ENCODE data around the gene ZNRF1. TPM values are rescaled to one million over a fixed set of nuclear protein-coding genes. Genes with fewer than 3 reads are reported as not detected.

ZNRF1 gene
- total RNA-seq, 2 experiments from 2014 or later = 11.0 to 13.7 TPM

GRCh38 chr16:75068085-75069031, 69.5 kb downstream of the ZNRF1 start:
- ChIA-PET CTCF (interaction anchor here (1.2 kb wide), 2 partner anchors 43 to 83 kb away, joined by 3 to 4 read pairs; partner anchors contain the start of gene WDR59), POLR2A (interaction anchor here (0.7 kb wide), 1 partner anchor 70 kb away, joined by 3 read pairs; the partner anchor contains the start of gene ZNRF1)
- no peaks in the 10 kb centered on the region for H3K36me3 Mint-ChIP-seq (ENCODE audit: low read depth)
- DNase-seq = no peak
- TF ChIP-seq, protein P1, sequence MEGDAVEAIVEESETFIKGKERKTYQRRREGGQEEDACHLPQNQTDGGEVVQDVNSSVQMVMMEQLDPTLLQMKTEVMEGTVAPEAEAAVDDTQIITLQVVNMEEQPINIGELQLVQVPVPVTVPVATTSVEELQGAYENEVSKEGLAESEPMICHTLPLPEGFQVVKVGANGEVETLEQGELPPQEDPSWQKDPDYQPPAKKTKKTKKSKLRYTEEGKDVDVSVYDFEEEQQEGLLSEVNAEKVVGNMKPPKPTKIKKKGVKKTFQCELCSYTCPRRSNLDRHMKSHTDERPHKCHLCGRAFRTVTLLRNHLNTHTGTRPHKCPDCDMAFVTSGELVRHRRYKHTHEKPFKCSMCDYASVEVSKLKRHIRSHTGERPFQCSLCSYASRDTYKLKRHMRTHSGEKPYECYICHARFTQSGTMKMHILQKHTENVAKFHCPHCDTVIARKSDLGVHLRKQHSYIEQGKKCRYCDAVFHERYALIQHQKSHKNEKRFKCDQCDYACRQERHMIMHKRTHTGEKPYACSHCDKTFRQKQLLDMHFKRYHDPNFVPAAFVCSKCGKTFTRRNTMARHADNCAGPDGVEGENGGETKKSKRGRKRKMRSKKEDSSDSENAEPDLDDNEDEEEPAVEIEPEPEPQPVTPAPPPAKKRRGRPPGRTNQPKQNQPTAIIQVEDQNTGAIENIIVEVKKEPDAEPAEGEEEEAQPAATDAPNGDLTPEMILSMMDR (IDR thresholded peaks at IDR 0.05) = no peak
- ATAC-seq = no peak
- intact Hi-C loops (cut with micrococcal nuclease) = no loop called here
- peaks cover 20% of the 10 kb centered on the region for H3K4me1 Mint-ChIP-seq (ENCODE audit: low read depth)
- no peak overlapping the region for H3K4me3 Mint-ChIP-seq
- no peak overlapping the region for H3K27ac Mint-ChIP-seq
- H3K27me3 Mint-ChIP-seq = no peaks in the 10 kb centered on the region
- no peaks in the 10 kb centered on the region for H3K9me3 Mint-ChIP-seq

GRCh38 chr16:75070012-75070841, 71.4 kb downstream of the ZNRF1 start:
- DNase-seq (no peak), ATAC-seq (no peak)
- Mint-ChIP-seq H3K27me3 (no peaks in the 10 kb centered on the region), H3K4me1 (ENCODE audit: low read depth) (peaks cover 14% of the 10 kb centered on the region), H3K36me3 (ENCODE audit: low read depth) (no peaks in the 10 kb centered on the region), H3K27ac (no peak overlapping the region), H3K4me3 (no peak overlapping the region), H3K9me3 (no peaks in the 10 kb centered on the region)
- ChIA-PET POLR2A (no interaction called here), CTCF (interaction anchor here (1.2 kb wide), 1 partner anchor 85 kb away, joined by 3 read pairs; the partner anchor contains the start of gene WDR59)
- TF ChIP-seq, protein P1 (IDR thresholded peaks at IDR 0.05) = no peak
- intact Hi-C loops (cut with micrococcal nuclease) = loop anchor here (5.0 kb wide), 1 partner anchor 37 kb away; no protein-coding TSS in a partner anchor

DNA sequence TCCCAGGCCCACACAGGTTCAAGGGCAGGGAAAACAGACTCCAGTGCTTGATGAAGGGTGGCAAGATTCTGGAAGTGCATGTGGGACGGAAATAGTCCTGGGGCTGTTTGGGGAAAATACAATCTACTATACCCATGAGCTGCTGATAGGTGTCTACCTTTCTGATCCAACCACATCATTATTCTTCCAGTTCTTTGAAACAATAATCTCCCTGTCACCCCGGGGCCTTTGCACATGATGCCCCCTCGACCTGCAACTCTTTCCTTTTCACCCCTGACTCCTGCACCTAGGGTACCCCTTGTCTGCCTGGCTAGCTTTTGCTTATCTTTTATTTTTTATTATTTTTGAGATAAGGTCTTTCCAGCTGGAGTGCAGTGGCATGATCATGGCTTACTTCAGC, 72.8 kb downstream of the ZNRF1 start:
- intact Hi-C loops (cut with micrococcal nuclease) = loop anchor here (5.0 kb wide), 1 partner anchor 36 kb away; no protein-coding TSS in a partner anchor
- ChIA-PET CTCF (interaction anchor here (0.8 to 1.8 kb wide), 4 partner anchors 9 to 259 kb away, joined by 3 to 8 read pairs (median 7); partner anchors contain the start of gene ZNRF1), POLR2A (no interaction called here)
- no peak for ATAC-seq
- H3K4me1 Mint-ChIP-seq (ENCODE audit: low read depth) = peaks cover 22% of the 10 kb centered on the region
- TF ChIP-seq, protein P1 (IDR thresholded peaks at IDR 0.05) = no peak
- peaks cover 1% of the 10 kb centered on the region for H3K36me3 Mint-ChIP-seq (ENCODE audit: low read depth)
- no peaks in the 10 kb centered on the region for H3K27me3 Mint-ChIP-seq
- DNase-seq = no peak
- no peaks in the 10 kb centered on the region for H3K9me3 Mint-ChIP-seq
- H3K4me3 Mint-ChIP-seq = no peak overlapping the region
- no peak overlapping the region for H3K27ac Mint-ChIP-seq

DNA sequence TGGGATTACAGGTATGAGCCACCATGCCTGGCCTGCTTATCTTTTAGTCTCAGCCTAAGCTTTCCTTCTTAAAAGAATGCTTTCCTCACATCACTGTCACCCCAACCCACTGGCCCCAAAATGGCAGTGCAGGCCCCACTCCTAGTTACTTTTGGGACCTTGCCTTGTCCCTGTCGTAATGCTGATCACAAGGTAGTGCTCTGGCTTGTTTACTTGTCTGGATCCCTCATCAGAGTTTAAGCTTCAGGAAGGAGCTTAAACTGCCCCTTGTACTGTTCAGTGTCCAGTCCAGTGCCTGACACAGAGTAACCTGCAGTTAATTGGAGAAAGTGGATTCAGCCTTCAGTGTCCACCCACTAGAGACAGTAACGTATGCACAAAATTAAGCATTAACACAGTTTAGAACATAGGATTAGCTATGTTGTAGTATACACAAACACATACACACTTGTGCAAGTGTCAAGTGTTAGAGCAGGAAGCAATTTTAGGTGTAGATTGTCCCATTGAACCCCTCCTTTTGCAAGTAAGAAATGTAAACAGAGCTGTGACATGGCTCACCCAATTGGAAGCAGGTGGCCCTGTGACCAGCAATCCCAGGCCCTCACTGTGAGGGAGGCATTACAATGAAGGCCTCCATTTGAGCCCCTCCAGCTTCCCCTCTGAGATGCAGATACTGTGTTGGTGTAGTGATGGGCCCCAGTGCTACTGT, 73.6 kb downstream of the ZNRF1 start:
- CTCF ChIA-PET = interaction anchor here (1.5 to 1.8 kb wide), 3 partner anchors 10 to 74 kb away, joined by 6 to 8 read pairs (median 8); partner anchors contain the start of gene ZNRF1
- H3K36me3 Mint-ChIP-seq (ENCODE audit: low read depth) = peaks cover 3% of the 10 kb centered on the region
- ATAC-seq = no peak
- H3K4me1 Mint-ChIP-seq (ENCODE audit: low read depth) = peaks cover 25% of the 10 kb centered on the region
- H3K27me3 Mint-ChIP-seq = no peaks in the 10 kb centered on the region
- POLR2A ChIA-PET = no interaction called here
- TF ChIP-seq, protein P1 (IDR thresholded peaks at IDR 0.05) = no peak
- H3K9me3 Mint-ChIP-seq = peaks cover 1% of the 10 kb centered on the region
- H3K4me3 Mint-ChIP-seq = no peak overlapping the region
- H3K27ac Mint-ChIP-seq = no peak overlapping the region
- intact Hi-C loops (cut with micrococcal nuclease) = loop anchor here (5.0 kb wide), 1 partner anchor 35 kb away; no protein-coding TSS in a partner anchor
- no peak for DNase-seq
